Measurements from ENCODE around the gene COL27A1. TPM values are rescaled to one million over a fixed set of nuclear protein-coding genes. Genes with fewer than 3 reads are reported as not detected.

COL27A1 gene
- total RNA-seq, 1 experiment from 2014 or later: 12.0 TPM

- H3K4me3 ChIP-seq (replicated peaks in 1 of 2; ENCODE audit: low read depth in 1 of 2, low read length in 2 of 2): no peak overlapping the region
- intact Hi-C loops (cut with micrococcal nuclease): no loop called here
- no peaks in the 10 kb centered on the region for H4K20me1 ChIP-seq (ENCODE audit: insufficient read depth)
- no peaks in the 10 kb centered on the region for H3K9me2 ChIP-seq (ENCODE audit: insufficient read depth)
- ATAC-seq (no peak), DNase-seq (ENCODE audit: low read depth, low spot score) (no peak)
- no peak overlapping the region for H3K27ac ChIP-seq (ENCODE audit: low read depth, low read length)
- no peak overlapping the region for H3K4me2 ChIP-seq (ENCODE audit: low read length)
- H3K9me3 ChIP-seq (ENCODE audit: control insufficient read depth in 1 of 2, insufficient read depth in 1 of 2, low read depth in 1 of 2, low read length in 2 of 2): no peaks in the 10 kb centered on the region
- ChIA-PET POLR2A (no interaction called here), CTCF (no interaction called here), RAD21 (ENCODE audit: low non-redundant PET in 1 of 2, low total read pairs in 2 of 2, uncharacterized antibody in 2 of 2, unreplicated experiment in 2 of 2) (no interaction called here)
- TF ChIP-seq SRF (IDR thresholded peaks at IDR 0.05; ENCODE audit: low read depth) (no peak), TCF7L2 (IDR thresholded peaks at IDR 0.05; ENCODE audit: borderline replicate concordance, extremely low read depth, insufficient read depth, insufficient read length) (no peak), SIN3A (IDR thresholded peaks at IDR 0.05; ENCODE audit: low read depth) (no peak), EZH2phosphoT487 (IDR thresholded peaks at IDR 0.05; ENCODE audit: borderline replicate concordance) (no peak), REST (IDR thresholded peaks at IDR 0.05; ENCODE audit: low read depth) (no peak), SP1 (IDR thresholded peaks at IDR 0.05; ENCODE audit: low read depth) (no peak), CBX3 (IDR thresholded peaks at IDR 0.05; ENCODE audit: low read depth) (no peak), JUND (IDR thresholded peaks at IDR 0.05) (no peak), ZBTB33 (IDR thresholded peaks at IDR 0.05; ENCODE audit: extremely low read depth, insufficient replicate concordance, low read length) (no peak), CEBPB (IDR thresholded peaks at IDR 0.05; ENCODE audit: low read depth) (no peak), ZFX (IDR thresholded peaks at IDR 0.05) (no peak), POLR2AphosphoS5 (IDR thresholded peaks at IDR 0.05; ENCODE audit: low read depth, low read length) (no peak), CTCF (IDR thresholded peaks at IDR 0.05 in 2 of 3, conservative IDR thresholded peaks at IDR 0.05 in 1 of 3; ENCODE audit: borderline replicate concordance in 1 of 3, insufficient read depth in 1 of 3, low read depth in 2 of 3, low read length in 2 of 3) (no peak), EGR1 (IDR thresholded peaks at IDR 0.05; ENCODE audit: low read depth) (no peak), EZH2 (IDR thresholded peaks at IDR 0.05) (no peak), YY1 (IDR thresholded peaks at IDR 0.05; ENCODE audit: extremely low read depth, insufficient replicate concordance, low read depth, low read length) (no peak), ATF3 (IDR thresholded peaks at IDR 0.05) (no peak), FOSL1 (IDR thresholded peaks at IDR 0.05; ENCODE audit: low read depth) (no peak), ZNF274 (IDR thresholded peaks at IDR 0.05; ENCODE audit: low read depth, low read length) (no peak), POLR2A (IDR thresholded peaks at IDR 0.05; ENCODE audit: borderline replicate concordance, extremely low read depth, insufficient read depth, insufficient read length) (no peak)
- H2AFZ ChIP-seq (ENCODE audit: low read depth, low read length, poor library complexity, severe bottlenecking): no peak overlapping the region
- no peaks in the 10 kb centered on the region for H3K27me3 ChIP-seq (ENCODE audit: insufficient read depth, low read length)
- no TSS peak for BruUV-seq (replicated peaks)
- H3K36me3 ChIP-seq (ENCODE audit: control insufficient read depth in 1 of 2, insufficient read depth in 2 of 2, low read length in 2 of 2): peaks cover 0 to 3% of the 10 kb centered on the region in 2 experiments; a peak in 1 of 4 replicates
- peaks cover 11 to 15% of the 10 kb centered on the region in 2 experiments; a peak in 3 of 4 replicates for H3K4me1 ChIP-seq (ENCODE audit: control insufficient read depth in 1 of 2, insufficient read depth in 2 of 2, low read length in 2 of 2)
- no peaks in the 10 kb centered on the region for H3K79me2 ChIP-seq (ENCODE audit: insufficient read depth, low read length)
- H3K9ac ChIP-seq (ENCODE audit: low read length): no peak overlapping the region
Measured at GRCh38 chr9:114351932-114352331, 196.6 kb downstream of the COL27A1 start.

Measured in HCT116 (cell line).